Smooth muscle cell (in vitro differentiated cells): ENCODE measurements around the gene CIPC. TPM values are rescaled to one million over a fixed set of nuclear protein-coding genes. Genes with fewer than 3 reads are reported as not detected.

Experiments
- DNase-seq: peaks from one replicate; lab custom pipeline; 2025; ENCODE audit not compliant: unreplicated experiment; lab: John Stamatoyannopoulos, UW
- H2AFZ ChIP-seq: fragments of 200-600 bp; sonication (generic); 2 replicates; pipeline ENCODE4 v1.6.0; 2016; ENCODE audit warnings: antibody characterized with exemption, low read depth, mild to moderate bottlenecking
- H3F3A ChIP-seq: fragments of 200-600 bp; sonication (generic); 2 replicates; pipeline ENCODE4 v1.6.0; 2017; ENCODE audit warnings: antibody characterized with exemption, low read depth
- H3K27ac ChIP-seq: fragments of 200-600 bp; sonication (generic); 2 replicates; pipeline ENCODE4 v1.5.1; 2016; ENCODE audit warnings: low read depth, mild to moderate bottlenecking
- H3K27me3 ChIP-seq: fragments of 200-600 bp; sonication (generic); 2 replicates; pipeline ENCODE4 v1.6.1; 2016; ENCODE audit warnings: low read depth, mild to moderate bottlenecking
- H3K36me3 ChIP-seq: fragments of 200-600 bp; sonication (generic); 2 replicates; pipeline ENCODE4 v1.5.1; 2016; ENCODE audit warnings: low read depth
- H3K4me1 ChIP-seq: fragments of 200-600 bp; sonication (generic); 2 replicates; pipeline ENCODE4 v1.5.1; 2016; ENCODE audit warnings: low read depth
- H3K4me2 ChIP-seq: fragments of 200-600 bp; sonication (generic); 2 replicates; pipeline ENCODE4 v1.6.0; 2016; ENCODE audit warnings: mild to moderate bottlenecking
- H3K4me3 ChIP-seq: fragments of 200-600 bp; sonication (generic); 2 replicates; pipeline ENCODE4 v1.5.1; 2016; ENCODE audit warnings: mild to moderate bottlenecking
- H3K79me2 ChIP-seq: fragments of 200-600 bp; sonication (generic); 2 replicates; pipeline ENCODE4 v1.6.0; 2016; ENCODE audit warnings: low read depth, mild to moderate bottlenecking
- H3K9ac ChIP-seq: fragments of 200-600 bp; sonication (generic); 2 replicates; pipeline ENCODE4 v1.6.0; 2016; ENCODE audit warnings: low read depth
- H3K9me3 ChIP-seq: fragments of 200-600 bp; sonication (generic); replicated peaks from 2 replicates; pipeline ENCODE4 v1.5.1; 2016; ENCODE audit warnings: low read depth
- H4K20me1 ChIP-seq: fragments of 200-600 bp; sonication (generic); 2 replicates; pipeline ENCODE4 v1.6.0; 2016; ENCODE audit warnings: low read depth
- CTCF ChIP-seq: fragments of 200-600 bp; sonication (generic); IDR thresholded peaks from 2 replicates; pipeline ENCODE4 v1.5.1; 2017; ENCODE audit warnings: borderline replicate concordance, mild to moderate bottlenecking, antibody characterized with exemption; ENCODE audit not compliant: insufficient read depth, poor library complexity, severe bottlenecking
- WGBS: methylation state at CpG from one replicate; pipeline ENCODE4 v1.1.7; 2016; ENCODE audit warnings: low lambda C conversion rate; 5-methylcytosine and 5-hydroxymethylcytosine counted together
- polyA plus RNA-seq: library from polyadenylated mRNA; unstranded; fragments of >200 nt; fragmentation: Nextera tagmentation; extraction: Ambion mirVana; gene quantifications from 2 replicates; pipeline ENCODE4 v1.2.1, GENCODE V29; 2016
- total RNA-seq: library from RNA; depleted of rRNA; stranded (reverse); fragments of >200 nt; gene quantifications from 2 replicates; pipeline ENCODE4 v1.2.3, GENCODE V29; 2014

CIPC gene
- total and polyA plus RNA-seq, 2 experiments from 2014 or later, result 3.6 to 15.1 TPM

- no peaks in the 10 kb centered on the region for H3K36me3 ChIP-seq
- H3K4me3 ChIP-seq, result no peak overlapping the region
- no peaks in the 10 kb centered on the region for H3K27me3 ChIP-seq
- no peaks in the 10 kb centered on the region for H3K79me2 ChIP-seq
- no peak overlapping the region for H2AFZ ChIP-seq
- DNase-seq, result no peak
- H4K20me1 ChIP-seq, result no peaks in the 10 kb centered on the region
- H3K27ac ChIP-seq, result no peak overlapping the region
- no peak for TF ChIP-seq CTCF
- no peak overlapping the region for H3K9ac ChIP-seq
- H3K4me2 ChIP-seq, result no peak overlapping the region
- H3K9me3 ChIP-seq, result no peaks in the 10 kb centered on the region
- no peaks in the 10 kb centered on the region for H3K4me1 ChIP-seq
- no peaks in the 10 kb centered on the region for H3F3A ChIP-seq
- WGBS, result 88% methylated on average over 10 of the region's 10 CpGs
These were observed 31.4 kb upstream of the CIPC start for GRCh38 chr14:77066578-77067172.

- peak; percentile 83 for TF ChIP-seq CTCF
- Histone ChIP-seq H3K79me2 (no peaks in the 10 kb centered on the region), H4K20me1 (no peaks in the 10 kb centered on the region), H2AFZ (no peak overlapping the region), H3F3A (no peaks in the 10 kb centered on the region), H3K27ac (no peak overlapping the region), H3K9ac (no peak overlapping the region), H3K36me3 (no peaks in the 10 kb centered on the region), H3K4me2 (no peak overlapping the region), H3K27me3 (no peaks in the 10 kb centered on the region), H3K9me3 (no peaks in the 10 kb centered on the region), H3K4me1 (peaks cover 5% of the 10 kb centered on the region), H3K4me3 (no peak overlapping the region)
- 45% methylated on average over 11 of the region's 11 CpGs for WGBS
- no peak for DNase-seq
These were observed 30.2 kb upstream of the CIPC start for GRCh38 chr14:77067632-77068516.

GRCh38 chr14:77068517-77069200, 29.4 kb upstream of the CIPC start:
- TF ChIP-seq CTCF, result no peak
- WGBS, result 71% methylated on average over 5 of the region's 5 CpGs

More at GRCh38 chr14:77068517-77069200, 29.4 kb upstream of the CIPC start:
- no peak overlapping the region for H3K27ac ChIP-seq
- no peaks in the 10 kb centered on the region for H3K9me3 ChIP-seq
- no peaks in the 10 kb centered on the region for H4K20me1 ChIP-seq
- H3K36me3 ChIP-seq, result no peaks in the 10 kb centered on the region
- H3F3A ChIP-seq, result no peaks in the 10 kb centered on the region
- peaks cover 5% of the 10 kb centered on the region for H3K4me1 ChIP-seq
- H3K79me2 ChIP-seq, result no peaks in the 10 kb centered on the region
- no peak overlapping the region for H2AFZ ChIP-seq
- H3K4me3 ChIP-seq, result no peak overlapping the region
- no peak overlapping the region for H3K4me2 ChIP-seq
- no peaks in the 10 kb centered on the region for H3K27me3 ChIP-seq
- DNase-seq, result no peak
- no peak overlapping the region for H3K9ac ChIP-seq
